GM19324 (cell line): Measurements from ENCODE around the gene CLK2.

ENCODE experiments used
- ATAC-seq: cut with Tn5 transposase; IDR thresholded peaks from one replicate; pipeline ENCODE4 v1.9.1; 2021; ENCODE audit warnings: mild to moderate bottlenecking, moderate library complexity; ENCODE audit not compliant: unreplicated experiment, low FRiP score

Gene CLK2

DNA sequence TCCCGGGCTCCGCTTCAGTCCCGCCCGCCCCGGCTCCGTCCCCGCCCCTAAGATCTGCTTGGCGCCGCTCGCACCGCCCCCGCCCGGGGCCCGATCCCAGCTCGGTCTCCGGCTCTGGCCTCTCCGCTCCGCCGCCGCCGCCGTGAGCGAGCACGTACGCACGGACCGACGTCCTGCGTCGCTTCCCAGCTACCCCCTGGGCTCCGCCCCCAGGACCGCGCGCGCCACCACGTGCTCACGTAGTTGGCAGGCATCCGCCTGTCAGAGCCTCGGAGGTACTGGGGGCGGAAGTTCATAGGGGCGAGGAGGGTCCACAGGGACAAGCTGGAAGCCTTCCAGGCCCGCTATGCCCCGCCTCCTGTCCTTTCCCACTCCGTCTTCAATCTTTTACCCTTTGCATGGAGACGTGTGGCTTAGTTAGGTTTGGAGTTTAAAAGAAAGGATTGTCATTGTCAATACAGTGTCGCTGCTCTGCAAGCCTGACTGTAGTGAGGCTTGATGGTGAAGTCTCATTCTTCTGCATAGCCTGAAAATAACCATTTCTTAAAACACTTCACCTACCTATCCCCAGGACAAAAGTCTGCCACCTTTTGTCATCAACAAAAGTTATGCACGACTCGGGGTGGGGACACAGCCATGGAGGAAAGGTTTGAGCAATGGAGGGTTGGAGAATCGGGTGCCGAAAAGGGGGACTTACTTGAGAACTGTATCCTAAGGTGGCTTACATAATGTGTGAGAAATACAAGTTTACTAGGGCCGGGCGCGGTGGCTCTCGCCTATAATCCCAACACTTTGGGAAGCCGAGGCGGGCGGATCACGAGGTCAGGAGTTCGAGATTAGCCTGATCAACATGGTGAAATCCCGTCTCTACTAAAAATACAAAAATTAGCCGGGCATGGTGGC lies at the start of gene CLK2:
Gene CLK2, minus strand, starts transcription at position 162 of the 903 bp plus-strand sequence. CDS start 2,527 bp downstream, outside the sequence.
- peak; percentile 75 for ATAC-seq

DNA sequence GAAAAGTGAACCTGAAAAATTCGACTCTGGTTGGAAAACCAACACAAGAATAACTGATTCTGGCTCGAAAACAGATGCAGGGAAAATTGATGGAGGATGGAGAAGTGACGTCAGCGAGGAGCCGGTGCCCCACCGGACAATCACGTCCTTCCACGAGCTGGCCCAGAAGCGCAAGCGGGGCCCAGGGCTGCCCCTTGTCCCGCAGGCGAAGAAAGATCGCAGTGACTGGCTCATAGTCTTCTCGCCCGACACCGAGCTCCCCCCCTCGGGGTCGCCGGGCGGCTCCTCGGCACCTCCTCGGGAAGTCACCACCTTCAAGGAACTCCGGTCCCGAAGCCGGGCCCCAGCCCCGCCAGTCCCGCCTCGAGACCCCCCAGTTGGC lies 49.3 kb upstream of the CLK2 start:
- ATAC-seq = no peak

DNA sequence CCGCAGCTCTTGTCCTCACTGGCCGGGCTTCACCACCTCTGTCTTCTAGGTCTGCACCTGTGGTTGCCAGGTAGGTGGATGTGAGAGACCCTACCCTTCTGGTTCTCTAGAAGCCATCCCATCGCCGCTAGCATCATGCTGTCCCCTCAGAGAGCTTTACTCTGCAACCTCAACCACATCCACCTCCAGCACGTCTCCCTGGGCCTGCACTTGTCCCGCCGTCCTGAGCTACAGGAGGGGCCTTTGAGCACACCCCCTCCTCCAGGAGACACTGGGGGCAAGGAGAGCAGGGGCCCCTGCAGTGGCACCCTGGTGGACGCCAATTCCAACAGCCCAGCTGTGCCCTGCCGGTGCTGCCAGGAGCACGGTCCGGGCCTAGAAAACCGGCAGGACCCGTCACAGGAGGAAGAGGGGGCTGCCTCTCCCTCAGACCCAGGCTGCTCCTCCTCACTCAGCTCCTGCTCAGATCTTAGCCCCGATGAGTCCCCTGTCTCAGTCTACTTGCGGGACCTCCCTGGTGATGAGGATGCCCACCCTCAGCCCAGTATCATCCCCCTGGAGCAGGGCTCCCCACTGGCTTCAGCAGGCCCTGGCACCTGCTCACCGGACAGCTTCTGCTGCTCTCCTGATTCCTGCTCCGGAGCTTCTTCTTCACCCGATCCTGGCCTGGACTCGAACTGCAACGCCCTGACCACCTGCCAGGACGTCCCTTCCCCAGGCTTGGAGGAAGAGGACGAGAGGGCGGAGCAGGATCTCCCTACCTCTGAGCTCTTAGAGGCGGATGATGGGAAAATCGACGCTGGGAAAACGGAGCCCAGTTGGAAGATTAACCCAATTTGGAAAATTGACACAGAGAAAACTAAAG lies 48.6 kb upstream of the CLK2 start:
- ATAC-seq = no peak

DNA sequence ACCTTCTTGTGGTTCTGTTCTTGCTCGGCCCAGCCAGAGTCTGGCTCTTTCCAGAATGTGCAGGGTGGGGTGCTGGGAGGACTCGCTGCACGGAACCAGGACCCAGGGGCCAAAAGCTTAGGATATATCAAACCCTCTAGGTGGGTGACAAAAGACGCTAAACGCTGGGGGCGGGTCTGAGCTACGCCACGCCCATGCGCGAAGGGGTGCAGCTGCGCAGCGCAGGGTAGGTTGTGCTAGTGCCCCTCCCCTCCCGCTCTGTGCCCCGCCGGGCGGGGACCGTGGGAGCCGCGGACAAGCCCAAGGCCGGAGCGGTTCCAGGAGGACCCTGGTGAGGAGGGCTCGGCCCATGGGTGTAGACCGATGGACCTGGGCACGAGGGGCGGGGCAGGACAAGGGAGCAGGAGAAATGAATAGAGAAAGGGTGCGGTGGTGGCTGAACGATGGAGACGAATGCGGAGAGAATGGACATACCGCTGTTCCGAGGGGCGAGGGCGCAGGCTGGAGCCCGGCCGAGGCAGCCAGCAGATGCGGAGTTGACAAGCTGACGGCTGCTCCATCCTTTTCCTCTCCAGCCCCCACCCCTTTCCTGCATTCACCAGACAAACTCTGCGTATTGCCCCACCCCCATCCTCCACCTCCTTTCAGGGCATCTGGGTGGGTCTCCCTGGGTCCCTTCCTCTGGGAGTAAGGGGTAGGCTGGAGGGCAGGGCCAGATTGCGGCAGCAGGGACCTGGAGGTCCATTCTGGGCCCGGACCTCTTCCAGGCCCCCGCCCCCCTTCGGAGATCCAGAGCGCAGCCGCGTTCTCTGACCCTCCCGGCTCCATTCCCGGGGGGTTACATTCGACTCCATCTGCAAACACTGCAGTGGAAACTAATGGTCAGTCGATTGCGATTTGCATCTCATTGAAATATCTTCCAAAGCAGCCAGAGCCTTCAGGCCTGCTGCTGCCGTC lies 47.6 kb upstream of the CLK2 start, which contains the start of gene RUSC1:
Gene RUSC1, plus strand, starts transcription at position 234 of the 957 bp plus-strand sequence. CDS start 880 bp downstream, outside the sequence.
- ATAC-seq = no peak

DNA sequence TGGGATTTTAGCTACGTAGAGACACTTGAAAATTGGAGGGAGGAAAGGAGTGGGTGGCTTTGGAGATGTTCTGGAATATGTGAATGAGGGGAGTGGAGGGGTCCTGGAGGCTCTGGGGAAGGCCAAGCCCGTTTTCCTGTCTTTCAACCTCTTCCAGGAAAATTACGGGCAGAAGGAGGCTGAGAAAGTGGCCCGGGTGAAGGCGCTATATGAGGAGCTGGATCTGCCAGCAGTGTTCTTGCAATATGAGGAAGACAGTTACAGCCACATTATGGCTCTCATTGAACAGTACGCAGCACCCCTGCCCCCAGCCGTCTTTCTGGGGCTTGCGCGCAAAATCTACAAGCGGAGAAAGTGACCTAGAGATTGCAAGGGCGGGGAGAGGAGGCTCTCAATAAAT lies 46.9 kb upstream of the CLK2 start:
- no peak for ATAC-seq

DNA sequence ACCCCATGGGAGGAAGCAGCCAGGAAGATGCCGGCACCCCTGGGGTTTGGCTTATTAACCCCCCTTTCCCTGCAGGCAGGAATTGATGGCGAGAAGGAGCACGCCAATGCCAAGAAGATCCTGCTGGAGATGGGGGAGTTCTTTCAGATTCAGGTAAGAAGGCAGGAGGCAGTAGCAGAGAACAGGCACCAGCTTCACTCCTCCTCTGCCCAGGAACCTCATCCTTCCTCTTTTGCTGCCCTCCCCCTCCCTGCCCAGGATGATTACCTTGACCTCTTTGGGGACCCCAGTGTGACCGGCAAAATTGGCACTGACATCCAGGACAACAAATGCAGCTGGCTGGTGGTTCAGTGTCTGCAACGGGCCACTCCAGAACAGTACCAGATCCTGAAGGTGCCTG lies 46.2 kb upstream of the CLK2 start:
- ATAC-seq = no peak

DNA sequence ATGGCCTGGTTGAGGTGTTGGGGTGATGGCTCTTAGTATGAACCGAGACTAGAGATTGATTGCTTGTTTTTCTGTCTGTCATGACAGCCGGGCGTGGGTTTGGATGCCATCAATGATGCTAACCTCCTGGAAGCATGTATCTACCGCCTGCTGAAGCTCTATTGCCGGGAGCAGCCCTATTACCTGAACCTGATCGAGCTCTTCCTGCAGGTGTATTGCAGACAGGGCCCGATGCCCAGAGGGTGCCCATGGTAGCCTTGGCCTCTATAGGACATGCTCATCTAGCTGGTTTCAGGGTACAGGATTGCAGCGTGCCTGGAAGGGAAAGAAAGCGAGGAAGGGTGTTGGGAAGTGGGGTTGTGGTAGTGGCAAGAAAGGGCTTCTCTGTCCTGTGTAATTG lies 44.8 kb upstream of the CLK2 start:
- no peak for ATAC-seq

DNA sequence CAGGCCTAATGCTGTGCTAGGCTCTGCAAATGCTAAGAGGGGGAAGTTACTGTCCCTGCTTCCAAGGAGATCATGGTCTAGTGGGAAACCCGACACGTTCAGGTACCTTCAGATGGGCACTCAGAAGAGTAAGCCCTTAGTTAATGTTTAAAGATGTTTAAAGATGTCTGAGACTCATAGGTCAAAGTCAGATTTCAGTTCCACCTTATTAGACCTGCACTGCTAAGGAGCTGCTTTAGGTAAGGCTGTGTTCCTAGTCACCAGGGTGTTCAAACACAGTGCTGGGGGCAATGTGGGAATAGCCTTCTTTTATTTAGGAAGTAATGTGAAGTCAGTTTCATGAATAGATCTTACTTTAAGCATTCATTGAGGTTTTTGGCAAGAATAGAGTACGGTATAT lies 43.6 kb upstream of the CLK2 start:
- ATAC-seq = no peak

DNA sequence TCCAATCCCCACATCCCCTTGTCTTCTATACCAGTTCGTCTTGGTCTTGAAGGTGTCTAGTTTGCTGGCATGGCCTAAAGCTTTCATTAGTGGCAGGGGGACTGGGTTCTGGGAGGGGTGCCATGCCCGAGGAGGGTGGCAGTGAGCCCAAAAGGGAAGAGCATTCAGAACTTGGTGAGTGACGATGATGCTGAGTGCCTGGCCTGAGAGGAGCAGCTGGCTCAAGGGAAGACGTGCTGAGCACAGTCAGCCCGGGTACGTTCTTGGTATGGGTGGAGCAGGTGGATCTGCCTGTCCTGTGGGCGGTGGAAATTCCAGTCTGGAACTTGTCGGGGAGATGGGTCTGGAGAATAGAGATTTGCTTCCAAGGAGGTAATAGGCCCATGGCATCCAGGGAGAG lies 40.0 kb upstream of the CLK2 start:
- no peak for ATAC-seq

DNA sequence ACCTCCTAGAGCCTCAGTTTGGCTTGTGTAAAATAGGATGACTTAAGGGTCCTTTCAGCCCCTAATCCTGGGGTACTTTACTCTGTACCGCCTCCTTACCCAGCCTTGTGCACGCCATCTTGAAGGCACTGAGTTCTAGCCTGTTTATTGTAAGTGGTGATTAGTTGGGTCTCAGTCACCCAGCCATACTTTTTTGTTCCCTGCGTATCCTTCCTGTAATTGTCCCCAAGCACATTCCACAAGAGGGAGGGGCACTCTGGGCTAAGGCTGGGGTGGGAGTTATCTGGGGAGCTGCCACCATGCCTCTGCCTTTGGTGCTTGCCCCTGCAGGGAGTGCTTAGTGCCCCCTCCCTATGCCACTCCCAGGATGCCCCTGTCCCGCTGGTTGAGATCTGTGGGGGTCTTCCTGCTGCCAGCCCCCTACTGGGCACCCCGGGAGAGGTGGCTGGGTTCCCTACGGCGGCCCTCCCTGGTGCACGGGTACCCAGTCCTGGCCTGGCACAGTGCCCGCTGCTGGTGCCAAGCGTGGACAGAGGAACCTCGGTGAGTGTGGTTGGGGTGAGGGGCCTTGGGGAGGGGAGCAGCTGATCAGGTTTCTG lies 36.2 kb upstream of the CLK2 start:
- no peak for ATAC-seq

DNA sequence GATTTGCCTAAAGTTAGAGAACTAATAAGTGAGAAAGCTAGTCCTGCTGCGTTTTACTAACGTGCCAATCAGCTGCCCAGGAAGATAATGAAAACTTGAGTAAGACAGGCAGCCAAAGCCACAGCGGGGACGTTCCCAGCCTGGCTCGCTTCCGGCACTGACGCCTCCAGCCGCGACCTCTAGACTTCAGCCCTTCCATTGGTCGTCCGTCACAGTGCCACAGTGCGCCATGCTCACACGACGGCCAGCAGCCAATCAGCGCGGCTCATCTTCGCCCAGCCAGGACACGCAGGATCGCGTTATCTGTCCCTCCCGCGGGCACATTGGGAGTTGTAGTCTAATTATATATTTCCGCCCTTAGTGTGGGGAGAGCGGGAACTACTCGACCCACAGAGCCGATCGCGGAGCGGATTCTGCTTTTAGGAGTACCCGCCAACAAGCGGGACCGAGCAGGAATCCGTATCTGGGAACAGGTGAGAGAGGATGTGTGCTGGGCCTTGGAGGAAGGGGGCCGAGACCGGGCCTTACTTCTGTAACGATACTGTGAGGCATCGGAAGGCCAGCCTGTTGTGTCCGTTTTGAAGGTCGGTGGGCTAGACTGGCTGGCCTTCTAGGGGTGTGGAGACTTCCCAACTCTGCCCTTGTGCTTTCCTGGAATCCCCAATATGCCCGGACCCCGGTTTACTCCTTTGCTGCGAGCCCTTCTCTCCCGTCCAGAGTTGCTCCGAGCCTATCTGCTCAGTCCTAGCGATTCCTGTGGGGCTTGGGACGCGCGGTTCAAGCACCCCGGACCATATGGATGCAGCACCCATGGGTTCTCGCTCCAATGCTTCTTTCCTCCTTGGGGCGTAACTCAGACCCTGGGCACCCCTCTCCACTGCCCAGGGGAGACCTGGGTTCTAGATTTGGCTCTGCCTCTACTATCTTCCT lies 35.5 kb upstream of the CLK2 start, which contains the start of gene FDPS:
Gene FDPS, plus strand, starts transcription at position 374 of the 930 bp plus-strand sequence. CDS start 924 bp downstream, outside the sequence.
- ATAC-seq = peak; percentile 97

DNA sequence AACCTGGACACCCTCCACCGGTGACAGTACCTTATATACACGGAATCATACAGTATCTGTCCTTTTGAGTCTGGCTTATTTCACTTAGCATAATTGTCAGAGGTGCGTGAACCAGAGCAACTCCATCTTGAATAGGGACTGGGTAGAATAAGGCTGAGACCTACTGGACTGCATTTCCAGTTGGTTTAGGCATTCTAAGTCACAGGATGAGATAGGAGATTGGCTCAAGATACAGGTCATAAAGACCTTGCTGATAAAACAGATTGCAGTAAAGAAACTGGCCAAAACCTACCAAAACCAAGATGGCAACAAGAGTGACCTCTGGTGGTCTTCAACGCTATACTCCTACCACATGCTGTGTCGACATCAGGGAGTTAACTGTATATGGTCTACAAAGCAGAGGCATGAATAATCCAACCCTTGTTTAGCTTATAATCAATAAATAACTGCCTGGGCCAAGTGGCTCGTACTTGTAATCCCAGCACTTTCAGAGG lies 34.0 kb upstream of the CLK2 start:
- ATAC-seq = no peak

DNA sequence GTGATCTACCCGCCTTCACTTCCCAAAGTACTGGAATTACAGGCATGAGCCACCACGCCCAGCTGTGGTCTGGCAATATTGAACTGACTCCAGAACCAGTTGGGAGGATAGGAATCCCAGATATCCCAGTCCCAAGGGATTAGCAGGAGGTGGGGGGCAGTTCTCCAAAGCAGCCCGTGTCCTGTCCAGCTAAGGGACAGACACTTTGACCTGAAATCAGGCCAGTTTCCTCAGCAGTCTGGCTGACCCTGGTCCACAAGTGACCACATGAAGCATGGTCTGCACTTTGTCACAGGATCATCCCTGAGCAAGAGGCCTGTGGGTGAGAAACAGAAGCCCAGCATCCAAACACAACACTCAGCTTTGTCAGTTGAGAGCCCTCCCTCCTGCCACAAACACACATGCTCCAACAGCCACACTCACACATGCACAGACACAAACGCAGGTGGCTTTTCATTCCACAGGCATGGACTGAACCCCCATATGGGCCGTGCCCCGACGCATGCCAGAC lies 32.6 kb upstream of the CLK2 start:
- ATAC-seq = no peak

DNA sequence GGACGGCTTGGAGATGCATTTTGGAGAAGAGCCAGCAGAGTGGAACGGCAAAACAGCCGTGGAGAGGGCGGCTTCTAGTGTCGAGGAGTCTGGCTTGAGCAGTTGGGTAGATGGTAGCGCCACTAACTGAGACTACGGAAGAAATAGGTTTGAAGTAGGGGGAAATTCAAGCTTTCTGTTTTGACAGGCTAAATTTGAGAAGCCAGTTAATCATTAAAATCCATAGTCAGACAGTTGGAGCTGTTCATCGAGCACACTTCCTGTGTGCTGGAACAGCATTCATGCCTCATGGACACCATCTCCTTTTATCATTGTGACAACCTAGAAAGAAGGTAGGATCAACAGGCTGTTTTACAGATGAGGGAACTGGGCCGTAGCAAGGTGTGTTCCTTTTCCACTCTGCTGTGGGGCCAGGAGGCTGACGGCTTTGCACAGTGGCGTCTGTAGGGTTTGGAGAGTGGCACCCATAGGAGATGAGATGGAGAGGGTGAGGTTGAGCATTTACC lies 31.3 kb upstream of the CLK2 start:
- no peak for ATAC-seq

DNA sequence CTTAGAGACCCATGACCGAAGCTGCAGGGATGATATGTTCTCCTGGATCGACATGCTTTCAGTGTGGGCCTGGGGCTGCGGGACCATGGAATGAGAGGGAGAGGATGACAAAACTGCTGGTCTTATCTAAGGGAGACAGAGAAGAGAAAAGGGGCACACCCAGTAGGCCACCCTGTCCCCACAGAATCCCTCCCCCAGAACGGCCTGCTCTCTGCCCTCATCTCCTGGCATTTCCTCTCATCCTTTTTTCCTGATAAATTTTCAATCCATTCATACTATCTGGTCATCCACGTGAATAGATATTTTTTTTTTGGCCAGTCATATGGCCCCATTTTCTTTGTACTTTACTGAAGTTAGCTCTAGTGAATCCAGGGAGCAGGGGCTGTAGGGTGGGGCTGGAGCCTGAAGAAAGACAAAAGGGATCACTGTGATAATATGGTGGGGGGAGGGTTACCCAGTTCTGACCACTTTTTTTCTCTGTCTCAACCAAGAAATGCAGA lies 28.1 kb upstream of the CLK2 start, which contains the start of gene PKLR:
Gene PKLR, minus strand, starts transcription at position 97 of the 500 bp plus-strand sequence. Its CDS starts 43 bp downstream, at position 54.
- no peak for ATAC-seq

DNA sequence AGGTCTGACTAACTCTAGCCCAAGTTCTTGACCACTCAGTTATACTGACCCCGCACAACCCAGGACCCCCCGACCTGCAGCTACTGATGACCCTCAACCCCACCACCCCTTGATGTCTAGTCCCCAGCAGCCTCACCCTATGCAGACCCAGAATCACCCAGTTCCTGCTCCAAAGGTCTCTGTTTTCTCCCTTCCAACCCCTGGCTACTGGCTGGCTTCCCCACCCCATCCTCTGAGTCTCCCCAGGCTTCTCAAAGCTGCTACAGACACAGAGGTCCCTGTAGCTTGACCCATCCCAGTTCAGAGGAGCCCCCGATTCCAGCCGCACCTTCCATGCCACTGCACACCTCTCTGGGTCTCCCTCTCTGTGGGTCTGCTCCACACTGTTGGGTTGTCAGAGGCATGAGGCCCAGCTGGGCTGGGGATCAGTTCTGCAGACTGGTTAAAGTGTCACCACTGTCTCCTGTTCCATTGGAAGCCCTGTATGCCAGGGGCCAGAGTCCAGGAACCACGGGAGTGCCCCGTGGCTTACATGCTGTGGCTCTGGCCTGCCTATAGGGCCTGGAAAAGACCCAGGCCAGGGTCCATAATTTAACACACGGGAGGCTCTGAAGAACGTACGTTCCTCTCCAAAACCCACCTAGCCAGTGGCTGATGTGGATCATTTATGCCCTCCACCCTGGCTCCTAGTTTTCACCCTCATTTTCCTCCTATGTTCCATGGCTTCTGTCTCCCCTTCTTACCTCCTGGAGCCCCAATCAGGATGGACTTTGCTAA lies 27.4 kb upstream of the CLK2 start:
- no peak for ATAC-seq

DNA sequence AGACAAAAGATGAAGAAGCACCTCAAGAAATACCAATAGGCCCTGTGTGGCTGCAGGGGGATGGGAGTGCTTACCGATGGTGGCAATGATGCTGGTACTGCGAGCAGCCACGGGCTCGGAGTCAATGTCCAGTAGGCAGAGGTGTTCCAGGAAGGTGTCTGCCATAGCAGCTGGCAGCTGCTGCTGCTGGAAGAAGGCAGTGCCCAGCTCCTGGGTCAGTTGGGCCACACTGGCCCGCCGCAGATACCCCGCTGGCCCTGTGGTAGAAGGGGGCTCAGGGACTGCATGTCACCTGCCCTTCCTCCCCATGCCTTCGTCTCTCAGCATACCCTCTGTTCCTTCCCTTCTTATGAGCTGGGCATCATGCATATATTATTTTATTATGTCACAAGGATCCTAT lies 26.7 kb upstream of the CLK2 start:
- no peak for ATAC-seq
